8988T (cell line): ENCODE measurements around the gene ENKUR.
A peak's percentile ranks its signal among the peaks of the same experiment; 100 is the strongest.
"Not testable (repeated sequence)": the region's sequence is repeated elsewhere in the genome, so short reads cannot be mapped to it uniquely, and the experiment has no call there.

ENCODE experiments used
- DNase-seq: peaks from one replicate; pipeline ENCODE4 v3.0.0; 2011

Gene ENKUR

GRCh38 chr10:25018703-25019102 is 2.7 kb upstream of the ENKUR start:
- no peak for DNase-seq

- no peak for DNase-seq
Observed at GRCh38 chr10:25017661-25018060, 1.7 kb upstream of the ENKUR start.

- DNase-seq, result peak; percentile 8
Observed at GRCh38 chr10:25017154-25017590, 1.2 kb upstream of the ENKUR start.

GRCh38 chr10:25016376-25017153 is 607 bp upstream of the ENKUR start, which contains the start of gene THNSL1:
Gene THNSL1, plus strand, starts transcription at chr10:25016612. Its CDS starts 6,612 bp downstream, at chr10:25023224.
- peak; percentile 75 for DNase-seq

GRCh38 chr10:25014579-25014978 is 1.4 kb downstream of the ENKUR start:
- DNase-seq, result no peak

DNA sequence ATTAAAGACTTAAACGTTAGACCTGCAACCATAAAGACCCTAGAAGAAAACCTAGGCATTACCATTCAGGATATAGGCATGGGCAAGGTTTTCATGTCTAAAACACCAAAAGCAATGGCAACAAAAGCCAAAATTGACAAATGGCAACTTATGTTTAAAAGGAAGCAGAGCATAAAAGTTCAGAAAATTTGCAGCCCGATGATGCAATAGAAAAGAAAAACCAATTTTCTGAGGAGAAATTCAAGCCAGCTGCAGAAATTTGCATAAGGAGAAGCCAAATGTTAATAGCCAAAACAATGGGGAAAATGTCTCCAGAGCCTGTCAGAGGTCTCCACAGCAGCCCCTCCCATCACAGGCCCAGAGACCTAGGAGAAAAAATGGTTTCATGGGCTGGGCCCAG is 4.4 kb downstream of the ENKUR start:
- DNase-seq, result not testable (repeated sequence)

GRCh38 chr10:24998044-24998443 is 17.9 kb downstream of the ENKUR start:
- DNase-seq, result no peak

DNA sequence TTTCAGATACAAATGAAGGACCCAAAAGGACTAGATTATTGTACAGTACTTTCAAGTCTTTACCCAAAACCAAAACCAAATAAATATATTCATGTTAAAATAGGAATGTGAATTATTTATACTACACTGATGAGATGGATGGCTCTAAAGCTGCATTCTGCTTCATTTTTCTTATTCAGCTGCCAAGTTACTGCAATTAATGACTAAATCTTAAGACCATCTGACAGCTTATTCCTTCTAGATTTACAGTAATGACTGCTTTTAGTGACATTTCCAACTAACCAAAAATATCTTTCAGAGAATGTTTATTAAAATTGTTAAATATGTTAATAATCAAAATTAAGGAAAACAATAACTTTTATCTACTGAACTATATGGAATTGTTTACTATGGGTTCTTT is 20.9 kb downstream of the ENKUR start:
- no peak for DNase-seq

- no peak for DNase-seq
Observed at GRCh38 chr10:24993237-24993958, 22.6 kb downstream of the ENKUR start.

GRCh38 chr10:24992512-24993133 is 23.3 kb downstream of the ENKUR start:
- no peak for DNase-seq

GRCh38 chr10:24991298-24991697 is 24.7 kb downstream of the ENKUR start:
- DNase-seq, result no peak

GRCh38 chr10:24989867-24990266 is 26.1 kb downstream of the ENKUR start:
- DNase-seq, result no peak

DNA sequence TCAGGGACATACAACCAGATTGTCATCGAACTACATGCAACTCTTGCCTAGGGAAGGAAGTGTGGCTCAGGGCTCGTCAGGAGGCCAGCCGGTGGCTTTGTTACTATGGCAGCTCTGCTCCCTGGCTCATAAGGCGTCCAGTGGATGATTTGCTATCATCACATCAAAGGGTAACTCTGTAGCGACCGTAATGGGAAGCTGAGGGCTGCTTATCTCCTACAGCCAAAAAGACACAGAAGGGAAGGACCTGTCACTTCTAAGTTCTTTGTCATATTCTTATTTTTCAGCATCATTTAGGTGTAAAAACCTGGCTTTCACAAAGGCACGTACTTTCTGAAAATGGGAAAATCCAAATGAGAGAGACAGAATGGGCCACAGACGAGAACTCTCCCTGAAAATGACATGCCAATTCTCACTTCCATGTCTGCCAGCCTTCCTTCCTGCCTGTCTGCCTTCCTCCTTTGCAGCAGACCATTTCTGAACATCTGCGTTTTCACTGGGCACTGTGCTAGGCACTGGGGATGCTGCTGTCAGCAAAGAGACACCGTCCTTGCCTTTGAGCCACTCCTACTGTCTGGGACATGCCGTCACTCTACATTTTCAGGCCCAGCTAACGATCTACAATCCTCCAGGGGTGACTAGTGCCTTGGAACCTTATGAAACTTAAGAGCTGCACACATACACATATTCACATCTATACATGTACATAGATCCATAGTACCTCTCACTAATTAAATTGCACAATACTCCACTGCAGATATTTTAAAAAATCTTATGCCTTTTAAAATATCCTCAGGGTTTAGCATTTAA is 26.9 kb downstream of the ENKUR start:
- no peak for DNase-seq

DNA sequence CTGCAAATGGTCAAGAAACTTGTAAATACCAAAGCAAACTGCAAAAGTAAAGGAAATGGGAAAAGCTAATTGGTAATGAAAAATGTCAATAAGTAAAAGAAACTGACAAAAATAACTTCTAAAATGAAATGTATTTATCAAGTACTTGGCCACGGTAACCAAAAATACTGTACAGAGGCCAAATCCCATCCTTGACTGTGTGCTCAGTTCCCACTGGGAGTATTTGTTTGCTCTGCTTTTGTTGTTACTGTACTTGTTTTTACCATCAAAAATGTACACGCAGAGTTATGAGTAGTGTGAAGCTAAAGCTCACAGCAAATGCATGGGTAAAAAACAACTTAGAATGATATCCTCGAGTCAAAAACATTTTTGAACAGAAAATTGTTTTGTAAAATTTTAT is 31.1 kb downstream of the ENKUR start:
- DNase-seq, result no peak

GRCh38 chr10:24983946-24984345 is 32.0 kb downstream of the ENKUR start:
- no peak for DNase-seq

GRCh38 chr10:24983130-24983529 is 32.8 kb downstream of the ENKUR start:
- DNase-seq, result no peak

DNA sequence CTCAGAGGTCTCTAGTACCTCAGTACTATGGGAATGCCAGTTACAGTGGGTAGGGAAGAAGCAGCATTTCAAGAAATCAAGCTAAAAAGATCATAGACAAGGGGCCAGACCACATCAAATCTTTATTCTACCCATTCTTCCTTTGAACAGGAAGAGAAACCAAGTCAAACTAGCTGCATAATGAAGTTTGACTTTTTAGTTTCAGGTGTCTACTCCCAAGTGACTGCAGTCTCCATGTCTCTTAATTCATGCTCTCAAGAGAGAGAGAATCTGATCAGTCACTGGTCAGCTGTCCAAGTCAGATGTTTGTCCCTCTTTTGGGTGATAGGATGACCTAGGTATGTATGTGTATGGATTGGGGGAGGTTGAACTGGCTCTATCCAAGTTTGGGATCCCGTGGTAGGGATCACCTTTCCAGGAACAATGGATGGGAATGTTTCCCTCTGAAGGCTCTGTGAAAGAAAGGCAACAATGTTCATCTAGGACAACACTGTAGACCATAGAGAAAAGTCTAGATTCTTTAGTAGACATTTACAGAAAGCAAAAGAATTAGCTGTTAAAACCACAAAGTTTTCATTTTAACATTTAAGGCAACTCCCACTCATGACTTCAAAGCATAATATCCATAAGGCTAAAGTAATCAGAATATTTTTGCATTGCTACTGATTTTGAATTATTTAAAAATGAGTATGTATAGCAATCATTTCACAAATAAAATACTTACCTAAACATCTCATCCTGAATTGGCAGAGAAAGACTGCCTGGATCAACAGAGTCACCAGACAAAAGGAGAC is 33.4 kb downstream of the ENKUR start:
- DNase-seq, result no peak

GRCh38 chr10:24981161-24981710 is 34.7 kb downstream of the ENKUR start:
- no peak for DNase-seq

DNA sequence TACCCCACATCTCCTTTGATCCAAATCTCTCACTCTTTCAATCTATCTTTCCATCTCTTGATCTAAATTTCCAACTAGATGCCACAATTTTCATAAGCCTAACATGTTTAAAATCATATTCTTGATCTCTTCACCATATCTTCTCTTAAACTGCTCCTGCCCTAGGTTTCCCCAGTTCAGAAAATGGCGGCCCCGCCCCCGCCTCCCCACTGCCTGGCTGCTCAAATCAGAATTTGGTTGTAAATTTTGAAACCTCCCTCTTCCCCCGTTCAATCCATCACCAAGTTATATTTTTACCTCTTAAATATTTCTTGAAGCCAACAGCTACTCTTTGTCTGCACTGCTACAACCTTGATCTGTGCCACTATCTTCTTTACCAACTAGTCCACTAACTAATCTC is 36.3 kb downstream of the ENKUR start:
- DNase-seq, result no peak

DNA sequence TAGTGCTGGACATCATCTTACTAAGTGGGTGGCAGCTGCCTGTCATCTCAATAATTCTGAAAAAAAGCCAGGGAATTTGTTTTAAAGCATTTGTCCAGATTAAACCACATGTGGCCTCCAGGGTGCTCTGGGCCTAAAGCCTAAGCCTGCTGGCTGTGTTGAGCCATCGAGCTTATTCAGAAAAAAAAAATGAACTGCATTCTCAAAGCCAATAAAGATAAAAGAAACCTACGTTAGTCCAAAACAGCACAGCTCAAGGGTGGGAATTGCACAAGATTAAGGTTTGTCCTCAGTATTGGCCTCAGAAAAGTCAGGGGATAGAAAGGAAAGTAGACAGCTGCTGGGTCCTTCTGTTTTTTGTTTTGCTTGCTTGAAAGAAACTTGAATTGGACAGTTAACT is 41.0 kb downstream of the ENKUR start:
- DNase-seq, result no peak

DNA sequence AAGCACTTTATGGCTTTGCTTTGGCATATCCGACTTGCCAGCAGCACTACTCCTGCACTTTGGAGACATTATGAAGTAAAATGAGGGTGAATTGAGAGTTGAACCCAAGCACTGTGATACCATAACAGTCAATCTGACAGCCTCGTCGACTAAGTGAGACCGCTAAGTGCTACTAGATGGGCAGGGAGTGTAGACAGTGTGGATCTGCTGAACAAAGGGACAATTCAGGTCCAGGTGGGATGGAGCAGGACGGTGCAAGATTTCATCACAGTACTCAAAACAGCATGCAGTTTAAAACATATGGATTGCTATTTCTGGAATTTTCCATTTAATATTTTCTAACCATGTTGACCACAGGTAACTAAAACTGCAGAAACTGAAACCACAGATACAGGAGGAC is 42.8 kb downstream of the ENKUR start:
- no peak for DNase-seq

GRCh38 chr10:24971374-24971773 is 44.6 kb downstream of the ENKUR start:
- no peak for DNase-seq
